Measurements from ENCODE around the gene MYBPH.

Gene MYBPH

GRCh38 chr1:203197625-203198024, 22.0 kb upstream of the MYBPH start:
- Histone ChIP-seq H3K4me3 (ENCODE audit: low read depth in 1 of 2, low read length in 2 of 2) (no peak overlapping the region), H4K20me1 (ENCODE audit: insufficient read depth, low read length) (no peaks in the 10 kb centered on the region), H3K79me2 (ENCODE audit: insufficient read depth, low read length) (no peaks in the 10 kb centered on the region), H3K4me2 (ENCODE audit: insufficient read depth, low read length) (no peak overlapping the region), H3K27ac (ENCODE audit: low read length) (no peak overlapping the region), H3K9ac (ENCODE audit: low read depth, low read length) (no peak overlapping the region), H3K27me3 (ENCODE audit: insufficient read depth, low read length, poor library complexity) (peaks cover 29% of the 10 kb centered on the region), H2AFZ (ENCODE audit: low read depth, low read length) (no peak overlapping the region), H3K9me3 (ENCODE audit: insufficient read depth, low read length, severe bottlenecking) (no peaks in the 10 kb centered on the region), H3K4me1 (ENCODE audit: insufficient read depth, low read length) (no peaks in the 10 kb centered on the region), H3K36me3 (ENCODE audit: insufficient read depth, low read length) (no peaks in the 10 kb centered on the region)
- TF ChIP-seq CTCF (IDR thresholded peaks at IDR 0.05; ENCODE audit: borderline replicate concordance, extremely low read depth, low read length, poor library complexity, severe bottlenecking) = no peak
- no peak for TF ChIP-seq EZH2 (IDR thresholded peaks at IDR 0.05; ENCODE audit: borderline replicate concordance, low read depth, low read length, severe bottlenecking)
- no peak for ATAC-seq (ENCODE audit: insufficient read depth, low read depth)
- no peak for DNase-seq

- Histone ChIP-seq H3K27ac (ENCODE audit: low read length) (no peak overlapping the region), H2AFZ (ENCODE audit: low read depth, low read length) (no peak overlapping the region), H4K20me1 (ENCODE audit: insufficient read depth, low read length) (no peaks in the 10 kb centered on the region), H3K9ac (ENCODE audit: low read depth, low read length) (no peak overlapping the region), H3K4me2 (ENCODE audit: insufficient read depth, low read length) (no peak overlapping the region), H3K4me3 (ENCODE audit: low read depth in 1 of 2, low read length in 2 of 2) (no peak overlapping the region), H3K79me2 (ENCODE audit: insufficient read depth, low read length) (no peaks in the 10 kb centered on the region), H3K4me1 (ENCODE audit: insufficient read depth, low read length) (no peaks in the 10 kb centered on the region), H3K36me3 (ENCODE audit: insufficient read depth, low read length) (no peaks in the 10 kb centered on the region), H3K9me3 (ENCODE audit: insufficient read depth, low read length, severe bottlenecking) (no peaks in the 10 kb centered on the region), H3K27me3 (ENCODE audit: insufficient read depth, low read length, poor library complexity) (peaks cover 27% of the 10 kb centered on the region)
- no peak for TF ChIP-seq EZH2 (IDR thresholded peaks at IDR 0.05; ENCODE audit: borderline replicate concordance, low read depth, low read length, severe bottlenecking)
- TF ChIP-seq CTCF (IDR thresholded peaks at IDR 0.05; ENCODE audit: borderline replicate concordance, extremely low read depth, low read length, poor library complexity, severe bottlenecking) = peak; percentile 18
- DNase-seq (no peak), ATAC-seq (ENCODE audit: insufficient read depth, low read depth) (no peak)
Observed at GRCh38 chr1:203196371-203196770, 20.7 kb upstream of the MYBPH start.

GRCh38 chr1:203190949-203191348, 15.3 kb upstream of the MYBPH start:
- no peak overlapping the region for H3K4me3 ChIP-seq (ENCODE audit: low read depth in 1 of 2, low read length in 2 of 2)
- TF ChIP-seq EZH2 (IDR thresholded peaks at IDR 0.05; ENCODE audit: borderline replicate concordance, low read depth, low read length, severe bottlenecking) = no peak
- TF ChIP-seq CTCF (IDR thresholded peaks at IDR 0.05; ENCODE audit: borderline replicate concordance, extremely low read depth, low read length, poor library complexity, severe bottlenecking) = no peak
- no peaks in the 10 kb centered on the region for H3K36me3 ChIP-seq (ENCODE audit: insufficient read depth, low read length)
- H3K4me1 ChIP-seq (ENCODE audit: insufficient read depth, low read length) = no peaks in the 10 kb centered on the region
- no peaks in the 10 kb centered on the region for H4K20me1 ChIP-seq (ENCODE audit: insufficient read depth, low read length)
- H3K79me2 ChIP-seq (ENCODE audit: insufficient read depth, low read length) = no peaks in the 10 kb centered on the region
- H3K9ac ChIP-seq (ENCODE audit: low read depth, low read length) = no peak overlapping the region
- DNase-seq = no peak
- H3K4me2 ChIP-seq (ENCODE audit: insufficient read depth, low read length) = no peak overlapping the region
- H3K27me3 ChIP-seq (ENCODE audit: insufficient read depth, low read length, poor library complexity) = peaks cover 37% of the 10 kb centered on the region
- no peak for ATAC-seq (ENCODE audit: insufficient read depth, low read depth)
- H3K27ac ChIP-seq (ENCODE audit: low read length) = no peak overlapping the region
- H3K9me3 ChIP-seq (ENCODE audit: insufficient read depth, low read length, severe bottlenecking) = no peaks in the 10 kb centered on the region
- H2AFZ ChIP-seq (ENCODE audit: low read depth, low read length) = no peak overlapping the region

- Histone ChIP-seq H3K36me3 (ENCODE audit: insufficient read depth, low read length) (no peaks in the 10 kb centered on the region), H3K9ac (ENCODE audit: low read depth, low read length) (no peak overlapping the region), H2AFZ (ENCODE audit: low read depth, low read length) (no peak overlapping the region), H3K4me3 (ENCODE audit: low read depth in 1 of 2, low read length in 2 of 2) (no peak overlapping the region), H3K9me3 (ENCODE audit: insufficient read depth, low read length, severe bottlenecking) (no peaks in the 10 kb centered on the region), H3K4me2 (ENCODE audit: insufficient read depth, low read length) (no peak overlapping the region), H3K27me3 (ENCODE audit: insufficient read depth, low read length, poor library complexity) (peaks cover 39% of the 10 kb centered on the region), H3K27ac (ENCODE audit: low read length) (no peak overlapping the region), H3K79me2 (ENCODE audit: insufficient read depth, low read length) (no peaks in the 10 kb centered on the region), H3K4me1 (ENCODE audit: insufficient read depth, low read length) (no peaks in the 10 kb centered on the region), H4K20me1 (ENCODE audit: insufficient read depth, low read length) (no peaks in the 10 kb centered on the region)
- no peak for DNase-seq
- ATAC-seq (ENCODE audit: insufficient read depth, low read depth) = no peak
- TF ChIP-seq CTCF (IDR thresholded peaks at IDR 0.05; ENCODE audit: borderline replicate concordance, extremely low read depth, low read length, poor library complexity, severe bottlenecking) = no peak
- TF ChIP-seq EZH2 (IDR thresholded peaks at IDR 0.05; ENCODE audit: borderline replicate concordance, low read depth, low read length, severe bottlenecking) = no peak
Observed at GRCh38 chr1:203189951-203190352, 14.3 kb upstream of the MYBPH start.

All from DND-41 (cell line).